NCI-H146 (cell line): Measurements from ENCODE around the gene PLIN5.
A peak's percentile ranks its signal among the peaks of the same experiment; 100 is the strongest.

Experiments used
- DNase-seq: peaks from one replicate; lab custom pipeline; 2025; lab: John Stamatoyannopoulos, UW

PLIN5 gene, protein sequence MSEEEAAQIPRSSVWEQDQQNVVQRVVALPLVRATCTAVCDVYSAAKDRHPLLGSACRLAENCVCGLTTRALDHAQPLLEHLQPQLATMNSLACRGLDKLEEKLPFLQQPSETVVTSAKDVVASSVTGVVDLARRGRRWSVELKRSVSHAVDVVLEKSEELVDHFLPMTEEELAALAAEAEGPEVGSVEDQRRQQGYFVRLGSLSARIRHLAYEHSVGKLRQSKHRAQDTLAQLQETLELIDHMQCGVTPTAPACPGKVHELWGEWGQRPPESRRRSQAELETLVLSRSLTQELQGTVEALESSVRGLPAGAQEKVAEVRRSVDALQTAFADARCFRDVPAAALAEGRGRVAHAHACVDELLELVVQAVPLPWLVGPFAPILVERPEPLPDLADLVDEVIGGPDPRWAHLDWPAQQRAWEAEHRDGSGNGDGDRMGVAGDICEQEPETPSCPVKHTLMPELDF

DNA sequence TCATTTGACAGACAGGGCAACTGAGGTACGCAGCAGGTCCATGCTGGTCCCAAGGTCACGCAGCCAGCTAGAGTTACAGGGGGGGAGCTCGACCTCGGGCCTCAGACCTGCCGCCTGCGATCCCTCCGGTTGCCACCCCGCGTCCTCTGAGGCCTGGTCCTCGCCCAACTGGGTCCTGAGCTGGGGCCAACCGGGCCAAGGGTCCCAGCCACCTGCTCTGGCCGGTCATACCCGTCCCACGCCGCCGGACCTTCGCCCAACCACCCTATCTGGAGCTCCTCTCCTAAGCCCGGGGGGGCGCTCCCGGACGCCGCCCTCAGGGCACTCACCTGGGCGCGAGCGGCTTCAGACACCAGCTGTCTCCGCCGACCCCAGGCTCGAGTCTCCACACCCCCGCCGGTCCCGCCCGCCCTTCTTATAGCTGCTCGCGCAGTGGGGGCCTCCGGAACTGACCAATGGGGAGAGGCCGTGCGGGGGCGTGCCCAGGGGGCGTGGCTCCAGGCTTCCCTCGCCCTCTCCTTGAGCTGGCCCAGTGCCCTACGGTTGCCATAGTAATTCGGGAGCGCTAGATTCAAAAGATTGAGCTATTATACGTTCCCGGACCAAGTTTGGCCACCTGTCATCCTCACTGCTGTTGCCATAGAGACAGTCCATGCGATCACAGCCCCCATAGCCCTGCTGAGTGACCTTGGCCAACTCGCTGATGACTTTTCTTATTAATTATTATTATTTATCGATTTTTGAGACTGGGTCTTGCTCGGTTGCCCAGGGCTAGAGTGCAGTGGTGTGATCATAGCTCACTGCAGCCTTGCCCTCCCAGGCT lies at the start of gene PLIN5:
Gene PLIN5, minus strand, starts transcription at position 389 of the 823 bp plus-strand sequence. CDS start 1,150 bp downstream, outside the sequence.
- DNase-seq = peak; percentile 92

DNA sequence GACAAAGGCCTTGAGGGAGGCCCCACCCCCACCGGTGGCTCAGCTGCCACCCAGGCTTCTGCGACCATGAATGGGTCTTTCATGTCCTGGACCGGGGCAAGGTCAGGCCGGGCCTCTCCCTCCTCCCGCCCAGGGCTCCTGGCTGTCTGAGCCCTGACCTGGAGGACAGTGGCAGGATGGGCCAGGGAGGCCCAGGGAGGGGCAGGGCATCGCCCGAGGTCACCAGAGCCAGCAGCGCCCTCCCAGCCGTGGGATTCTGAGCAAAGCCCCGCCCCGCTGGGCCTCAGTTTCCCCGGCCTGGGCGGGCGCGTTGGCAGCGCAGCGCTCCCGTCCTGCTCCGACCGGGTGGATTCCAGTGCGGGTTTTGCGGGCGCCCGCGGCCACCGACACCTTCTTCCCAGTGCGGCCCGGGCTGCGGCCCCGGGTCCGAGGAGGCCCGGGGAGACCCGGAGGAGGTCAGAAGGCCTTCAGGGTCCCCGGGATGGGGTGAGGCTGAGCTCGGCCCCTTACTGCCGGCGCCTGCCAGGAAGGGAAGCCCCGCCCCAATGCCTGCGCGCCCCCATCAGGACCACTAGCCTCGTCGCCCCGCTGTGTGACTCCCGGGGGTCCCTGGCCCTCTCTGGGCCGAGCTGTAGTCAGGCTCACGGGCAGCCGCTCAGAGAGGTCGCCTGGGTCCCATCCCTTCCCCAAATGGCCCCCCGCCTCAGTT lies 49.1 kb upstream of the PLIN5 start:
- no peak for DNase-seq

DNA sequence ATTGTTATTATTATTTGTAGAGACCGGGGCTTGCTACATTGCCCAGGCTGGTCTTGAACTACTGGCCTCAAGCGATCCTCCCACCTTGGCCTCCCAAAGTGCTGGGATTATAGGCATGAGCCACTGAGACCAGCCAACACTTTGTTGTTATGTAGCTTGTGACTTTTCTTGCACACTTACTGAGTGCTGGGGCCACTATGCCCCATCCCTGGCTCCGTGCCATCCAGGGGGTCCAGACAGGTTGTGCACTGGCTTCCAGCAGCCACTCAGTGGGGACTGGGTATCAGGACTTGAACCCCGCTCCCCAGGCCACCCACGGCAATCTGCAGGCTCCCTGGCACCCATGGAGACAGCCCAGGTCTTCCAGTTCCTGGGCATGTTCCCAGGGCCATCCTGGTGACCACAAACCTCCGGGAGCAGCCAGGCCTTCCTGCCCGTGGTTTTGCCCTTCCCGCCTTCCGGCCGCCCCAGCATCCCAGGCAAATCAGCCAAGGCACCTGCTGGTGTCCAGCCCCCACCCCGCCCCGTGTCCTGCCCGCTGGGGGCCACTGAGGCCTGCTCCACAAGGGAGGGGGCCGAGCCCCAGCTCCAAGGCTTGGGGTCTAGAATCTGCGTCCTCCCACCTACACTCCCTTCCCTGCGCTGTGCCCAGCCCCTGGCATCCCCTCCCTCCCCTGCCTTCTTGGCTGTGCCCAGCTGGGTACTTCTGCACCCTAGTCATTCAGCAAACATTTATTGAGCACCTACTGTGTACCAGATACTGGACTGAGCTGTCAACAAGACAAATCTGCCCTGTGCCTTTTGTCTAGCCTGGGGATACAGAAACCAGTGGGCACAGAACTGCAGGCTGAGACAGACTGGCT lies 48.2 kb upstream of the PLIN5 start:
- DNase-seq = no peak

DNA sequence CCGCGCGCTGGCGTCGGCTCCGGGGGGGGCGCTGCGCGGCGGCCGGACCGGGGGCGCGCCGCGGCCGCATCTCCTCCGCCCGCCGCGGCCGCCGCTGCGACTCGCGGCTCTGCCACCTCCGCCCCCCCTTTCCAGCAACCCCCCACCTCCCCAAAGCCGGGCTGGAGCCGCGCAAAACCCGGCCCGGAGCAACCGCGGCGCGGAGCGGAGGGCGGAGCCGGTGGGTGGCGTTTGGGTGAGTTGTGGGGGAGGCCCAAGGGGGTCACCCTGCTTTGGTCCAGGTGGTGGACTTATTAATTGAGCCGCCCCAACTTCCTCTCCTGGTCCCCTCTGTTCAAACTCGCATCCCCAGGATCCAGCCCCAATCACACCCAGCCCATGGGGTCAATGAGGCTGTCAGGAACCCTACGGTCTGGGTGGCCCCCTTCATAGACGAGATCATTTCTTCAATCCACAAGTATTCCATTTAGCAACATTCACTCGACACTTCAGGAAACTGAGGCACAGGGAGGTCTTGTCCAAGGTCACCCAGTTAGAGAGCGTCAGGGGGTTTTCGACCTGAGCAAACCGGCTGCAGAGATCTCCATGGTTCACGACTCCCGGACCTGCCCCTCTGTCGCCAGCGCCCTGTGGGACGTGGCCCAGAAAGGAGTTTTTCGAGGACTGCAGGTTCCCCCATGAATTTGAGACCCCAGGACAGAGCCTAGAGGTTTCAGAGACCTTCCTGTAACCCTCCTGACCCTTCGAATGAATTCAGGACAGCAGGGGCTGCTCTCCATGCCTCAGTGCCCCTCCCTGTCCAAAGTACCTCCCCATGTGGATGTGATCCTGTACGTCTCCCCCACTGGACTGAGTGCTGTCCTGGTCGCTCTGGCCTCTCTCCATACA lies 46.9 kb upstream of the PLIN5 start:
- peak; percentile 13 for DNase-seq

DNA sequence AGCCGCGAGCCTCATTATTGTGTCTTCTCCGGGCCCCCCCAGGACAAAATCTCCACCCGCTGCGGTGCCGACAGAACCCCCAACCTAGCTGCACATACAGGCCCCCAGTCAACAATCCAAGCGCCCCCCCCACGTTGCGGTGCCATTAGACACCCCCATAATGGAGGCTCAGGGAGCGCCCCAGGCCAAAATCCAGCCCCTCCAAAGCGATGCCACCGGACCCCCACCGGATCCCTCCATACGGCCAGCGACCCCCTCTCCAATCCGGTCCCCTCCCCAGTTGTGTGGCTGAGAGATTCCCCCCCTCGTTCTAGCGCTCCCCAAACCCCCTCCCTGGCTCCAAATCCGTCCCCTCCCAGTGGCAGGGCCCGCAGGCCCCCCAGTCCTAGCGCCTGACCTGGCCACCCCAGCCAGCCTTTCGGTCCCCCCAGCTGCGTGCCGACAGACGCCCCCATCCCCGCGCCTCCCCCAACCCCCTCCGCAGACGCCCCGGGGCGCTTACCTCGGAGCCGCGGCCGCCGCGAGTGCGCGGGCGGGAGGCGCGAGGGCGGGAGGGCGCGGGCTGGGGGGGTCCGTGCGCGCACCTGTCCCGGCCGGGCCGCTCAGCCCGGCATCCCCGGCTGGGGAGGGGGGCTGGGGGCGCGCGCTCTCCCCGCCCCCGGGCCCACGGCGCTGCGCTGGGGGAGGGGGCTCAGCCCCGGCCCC lies 46.1 kb upstream of the PLIN5 start:
- DNase-seq = no peak

DNA sequence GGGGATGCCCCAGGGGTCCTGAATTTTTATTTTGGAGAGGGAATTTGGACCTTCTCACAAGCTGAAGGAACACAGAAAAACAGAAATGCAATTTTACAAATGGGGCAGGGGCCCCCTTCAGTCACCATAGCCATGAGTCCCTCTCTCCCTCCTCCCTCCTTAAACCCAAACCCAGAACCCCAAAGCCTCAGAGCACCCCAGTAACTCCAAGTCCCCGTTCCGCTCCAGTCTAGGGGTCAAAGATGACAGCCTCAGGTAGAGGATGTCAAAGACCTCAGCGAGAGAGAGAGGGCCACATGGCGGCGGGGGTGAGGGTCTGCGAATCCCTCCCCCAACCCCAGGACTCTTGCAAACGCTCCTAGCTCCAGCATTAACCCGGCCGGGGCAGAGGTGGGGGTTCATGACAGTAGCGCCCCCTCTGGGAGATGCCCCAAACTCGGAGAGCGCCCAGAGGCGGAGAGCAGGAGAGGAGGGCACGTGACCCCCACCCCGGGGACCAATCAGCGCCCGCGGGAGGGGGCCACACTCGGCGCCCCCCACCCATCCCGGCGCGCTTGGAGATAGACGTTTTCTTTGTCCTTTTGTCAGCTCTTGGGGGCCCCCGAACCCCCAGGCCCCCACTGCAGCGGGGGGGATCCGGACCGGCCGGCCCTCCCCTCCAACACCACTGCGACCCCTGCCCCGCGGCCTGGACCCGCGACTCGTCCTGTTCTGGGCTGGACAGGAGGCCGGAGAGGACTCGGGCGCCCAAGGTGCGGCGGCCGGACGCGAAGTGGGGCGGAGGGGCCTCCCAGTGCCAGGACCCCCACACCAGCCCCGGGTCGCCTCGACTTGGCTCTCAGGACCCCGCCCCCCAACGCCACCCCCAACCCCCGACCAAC lies 45.2 kb upstream of the PLIN5 start:
- no peak for DNase-seq

DNA sequence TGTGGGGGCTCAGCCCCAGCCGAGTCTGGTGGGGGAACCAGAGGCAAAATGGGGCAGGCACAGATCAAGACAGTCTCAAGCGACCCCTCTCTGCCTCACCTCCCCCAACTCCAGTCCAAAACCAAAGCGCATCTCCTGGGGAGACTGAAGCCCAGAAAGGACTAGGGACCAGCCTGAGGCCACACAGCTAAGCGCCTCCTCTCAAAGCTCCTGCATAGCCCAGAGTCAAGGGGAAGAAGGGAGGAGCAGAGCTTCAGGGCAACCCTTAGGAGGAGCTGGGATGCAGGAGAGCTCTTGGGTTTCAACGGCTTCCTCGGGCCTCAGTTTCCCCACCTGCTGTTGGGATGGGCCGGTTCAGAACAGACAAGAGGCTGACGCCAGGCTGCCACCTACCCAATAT lies 44.4 kb upstream of the PLIN5 start:
- DNase-seq = no peak

DNA sequence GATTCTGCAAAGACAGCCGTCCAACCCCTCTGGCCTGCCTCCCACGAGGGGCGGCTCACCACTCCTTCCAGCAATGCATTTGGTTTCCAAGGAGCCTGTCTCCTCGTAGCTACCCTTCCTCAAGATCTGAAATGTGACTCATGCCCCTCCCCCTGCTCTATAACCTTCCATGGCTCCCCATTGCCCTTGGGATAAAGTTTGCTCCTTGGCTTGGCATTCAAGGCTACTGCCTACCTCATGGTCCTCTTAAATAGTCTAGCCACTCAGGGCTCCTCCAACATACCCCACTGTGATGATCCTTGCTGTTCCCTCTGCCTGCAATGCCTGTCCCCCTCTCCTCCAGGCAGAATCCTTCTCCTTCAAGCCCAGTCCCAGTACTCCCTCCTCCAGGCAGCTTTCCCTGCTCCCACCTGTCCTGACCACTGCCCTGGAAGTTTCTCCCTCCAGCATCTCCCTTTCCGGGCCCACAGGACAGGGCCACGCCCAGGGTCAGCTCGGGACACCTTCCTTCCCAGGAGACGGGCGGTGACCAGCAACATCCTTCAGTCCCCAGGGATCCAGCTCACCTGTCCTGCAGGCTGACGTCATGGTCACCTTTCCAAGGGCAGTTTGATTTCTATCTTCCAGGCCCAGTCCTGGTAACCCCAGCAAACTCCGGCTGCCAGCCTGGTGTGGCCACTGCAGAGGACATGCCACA lies 43.7 kb upstream of the PLIN5 start:
- no peak for DNase-seq

DNA sequence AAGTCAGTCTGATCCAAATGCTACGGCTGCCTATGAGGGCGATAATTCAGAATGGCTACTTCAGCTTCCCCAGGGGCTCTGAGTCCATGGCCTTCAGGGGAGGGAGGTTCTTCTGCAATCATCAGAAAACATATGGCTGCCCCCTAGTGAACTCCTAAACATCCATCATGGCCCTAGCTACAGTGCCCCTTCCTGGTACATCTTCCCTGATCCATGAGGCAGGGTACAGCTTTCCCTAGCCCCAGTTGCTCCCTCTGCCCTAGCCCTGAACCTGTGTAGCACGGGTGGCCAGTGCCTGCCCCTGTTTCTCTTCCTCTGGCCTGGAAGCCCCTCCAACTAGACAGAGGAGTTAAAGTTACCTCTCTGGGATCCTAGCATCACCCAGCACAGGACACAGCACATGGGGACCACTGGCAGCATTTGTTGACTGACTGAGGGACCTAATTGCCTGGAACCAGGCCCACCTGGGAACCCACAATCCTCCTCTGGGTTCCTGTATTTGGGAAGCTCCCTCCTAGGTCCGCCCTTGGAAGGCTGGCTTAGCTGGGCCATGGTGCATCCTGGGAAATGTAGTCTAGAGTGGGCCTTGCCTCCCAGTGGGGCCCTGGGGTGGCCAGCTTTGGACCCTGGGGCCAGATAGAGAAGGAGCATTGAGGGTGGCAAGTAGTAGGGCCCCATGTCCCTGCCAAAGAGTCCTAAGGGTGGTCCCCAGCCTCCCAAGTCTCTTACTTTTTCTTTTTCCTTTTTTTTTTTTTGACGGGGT lies 42.2 kb upstream of the PLIN5 start:
- DNase-seq = no peak

DNA sequence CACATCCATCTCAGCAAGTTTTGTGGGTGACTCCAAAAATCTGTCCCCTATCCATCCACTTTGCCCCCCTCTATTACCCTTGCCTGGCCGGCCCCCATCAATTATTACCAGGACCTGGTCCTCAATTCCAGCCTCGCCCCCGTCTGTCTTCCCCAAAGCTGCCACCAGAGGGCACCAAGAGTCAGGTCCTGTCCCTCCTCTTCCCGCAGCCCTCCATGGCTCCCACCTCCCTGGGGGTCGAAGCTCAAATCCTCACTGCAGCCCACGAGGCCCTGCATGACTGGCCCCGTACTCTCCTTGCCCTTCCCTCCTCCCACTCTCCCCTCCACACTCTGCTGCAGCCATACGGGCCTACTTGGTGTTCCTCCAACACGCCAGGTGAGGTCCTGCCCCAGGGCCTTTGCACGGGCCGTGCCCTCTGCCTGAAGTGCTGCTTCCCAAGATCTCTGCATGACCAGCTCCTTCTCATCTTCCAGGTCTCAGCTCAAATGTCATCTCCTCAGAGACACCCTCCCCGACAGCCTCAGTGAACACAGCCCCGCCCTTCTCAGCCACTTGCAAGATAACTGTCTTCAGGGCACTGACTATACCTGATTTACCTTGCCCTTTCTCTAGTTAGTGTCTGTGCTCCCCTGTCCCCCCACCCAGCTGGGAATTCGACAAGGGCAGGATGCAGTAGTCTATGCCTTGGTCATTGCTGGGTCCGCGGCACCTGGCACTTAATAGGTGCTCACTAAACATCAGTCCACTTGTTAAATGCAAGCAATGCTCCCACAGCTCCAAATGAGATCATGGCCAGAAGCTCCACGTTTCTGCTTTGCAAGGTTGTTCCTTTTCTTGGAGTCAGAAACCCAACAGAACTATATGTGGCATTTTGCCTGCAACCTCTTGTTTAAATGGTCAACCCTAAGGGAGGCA lies 41.3 kb upstream of the PLIN5 start:
- DNase-seq = peak; percentile 7

DNA sequence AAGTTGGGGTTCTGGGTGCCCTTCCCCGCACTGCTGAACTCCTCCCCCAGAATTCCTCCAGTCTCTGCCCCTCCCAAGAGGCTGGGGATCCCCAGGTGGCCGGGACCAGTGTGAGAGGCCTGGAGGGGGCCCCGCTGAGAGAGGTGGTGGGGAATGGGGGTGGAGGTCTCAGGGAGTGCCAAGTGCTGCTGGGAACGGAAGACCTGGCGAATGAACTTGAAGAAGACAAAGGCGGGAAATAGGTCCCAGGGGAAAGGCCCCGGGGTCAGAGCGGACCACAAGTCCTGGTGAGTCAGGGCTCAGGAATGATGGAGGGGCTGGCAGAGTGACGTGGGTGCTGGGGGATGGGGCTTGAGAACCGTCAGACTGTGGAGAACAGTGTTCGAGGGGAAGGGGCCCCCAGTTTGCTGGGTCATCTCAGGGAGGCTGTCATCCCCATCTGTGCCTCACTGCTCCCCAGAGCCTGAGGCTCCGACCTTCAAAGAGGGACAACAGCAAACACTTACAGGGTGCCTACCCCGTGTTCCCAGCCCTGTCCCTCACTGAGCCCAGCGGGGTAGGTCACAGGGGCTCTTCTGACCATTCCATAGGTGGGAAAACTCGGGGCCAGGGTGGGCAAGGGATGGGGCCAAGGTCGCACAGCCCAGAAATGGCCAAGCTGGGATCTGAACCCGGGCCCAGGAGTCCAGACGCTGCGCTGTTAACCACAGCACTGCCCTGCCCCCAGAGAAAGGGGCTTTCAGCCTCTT lies 40.4 kb upstream of the PLIN5 start:
- no peak for DNase-seq

DNA sequence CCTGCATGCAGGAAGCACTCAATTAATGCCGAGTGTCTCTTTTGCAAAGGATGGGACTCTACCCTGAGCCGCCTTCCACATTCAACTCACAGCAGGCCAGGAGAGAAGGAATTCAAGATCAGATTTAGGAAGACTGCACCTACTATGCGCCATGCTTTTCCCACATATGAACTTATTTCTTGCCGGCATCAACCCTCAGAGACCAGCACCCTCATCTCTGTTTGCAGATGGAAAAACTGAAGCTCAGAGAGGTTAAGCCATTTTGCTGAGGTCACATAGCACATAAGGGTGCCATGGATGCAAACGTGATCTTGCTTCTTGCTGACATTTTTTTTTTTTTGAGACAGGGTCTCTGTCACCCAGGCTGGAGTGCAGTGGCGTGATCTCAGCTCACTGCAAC lies 38.7 kb upstream of the PLIN5 start:
- no peak for DNase-seq

DNA sequence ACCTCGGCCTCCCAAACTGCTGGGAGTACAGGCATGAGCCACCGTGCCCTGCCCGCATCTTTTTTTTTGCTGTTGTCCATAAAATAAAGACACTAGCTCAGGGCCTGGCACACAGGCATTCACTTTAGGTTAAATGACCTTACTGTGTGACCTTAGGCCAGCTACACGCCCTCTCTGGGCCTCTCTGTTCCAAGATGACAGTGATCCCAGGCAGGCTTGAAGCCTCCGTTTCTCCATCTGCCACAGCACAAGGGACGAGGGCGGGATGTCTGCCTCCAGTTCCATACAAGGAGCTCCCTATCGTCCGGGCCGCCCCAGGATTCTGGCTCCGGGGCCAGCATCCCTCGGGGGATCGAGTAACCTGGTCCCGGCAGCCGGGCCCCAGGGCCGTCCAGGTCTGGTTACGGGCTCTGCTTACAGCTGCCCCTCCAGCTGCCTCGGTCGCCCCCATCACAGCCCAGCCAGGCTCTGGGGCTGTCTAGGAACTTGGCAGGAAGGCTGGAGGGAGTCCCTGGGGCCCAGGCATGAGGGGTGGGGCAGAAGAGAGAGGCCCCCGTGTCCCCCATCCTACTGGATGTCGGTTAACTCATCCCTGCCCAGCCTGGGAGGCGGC lies 36.4 kb upstream of the PLIN5 start:
- no peak for DNase-seq

DNA sequence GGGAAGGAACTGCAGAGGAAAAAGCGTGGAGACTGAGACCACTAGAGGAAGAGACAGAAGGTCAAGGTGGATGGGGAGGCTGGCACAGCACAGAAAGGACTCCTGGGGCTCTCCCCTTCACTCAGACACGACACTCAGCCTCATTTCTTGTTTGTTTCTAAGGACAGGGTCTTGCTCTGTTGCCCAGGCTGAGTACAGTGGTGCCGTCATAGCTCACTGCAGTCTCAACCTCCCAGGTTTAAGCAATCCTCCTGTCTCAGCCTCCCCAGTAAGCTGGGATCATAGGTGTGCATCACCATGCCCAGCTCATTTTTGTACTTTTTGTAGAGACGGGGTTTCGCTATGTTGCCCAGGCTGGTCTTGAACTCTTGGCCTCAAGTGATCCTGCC lies 35.9 kb upstream of the PLIN5 start:
- no peak for DNase-seq

DNA sequence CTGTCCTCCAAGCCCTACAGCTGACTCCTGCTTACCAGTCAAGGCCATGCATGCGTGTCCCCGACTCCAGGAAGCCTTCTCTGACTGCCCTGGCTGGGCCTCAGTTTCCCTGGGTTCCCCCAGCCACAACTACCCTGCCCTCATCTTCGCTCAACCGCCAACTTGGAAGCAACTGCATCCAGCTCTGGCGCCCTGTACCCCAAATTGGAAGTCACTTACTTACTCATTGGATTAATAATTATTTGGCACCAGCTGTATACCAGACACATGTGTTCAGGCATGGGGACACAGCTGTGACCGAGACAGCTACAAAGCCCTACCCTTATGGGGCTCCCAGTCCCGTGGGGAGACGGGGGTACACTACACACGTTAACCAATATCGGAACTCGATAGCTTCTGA lies 35.4 kb upstream of the PLIN5 start:
- DNase-seq = no peak
